NCI-H226 (cell line): ENCODE data around the gene PDE8B.

ENCODE experiments used
- DNase-seq: peaks from one replicate; pipeline ENCODE4 v3.0.0-alpha.2; 2015

Gene PDE8B

GRCh38 chr5:77231471-77232138 lies 21.1 kb downstream of the PDE8B start:
- DNase-seq = no peak

GRCh38 chr5:77232574-77233358 lies 22.3 kb downstream of the PDE8B start:
- no peak for DNase-seq

- DNase-seq = no peak
Measured at GRCh38 chr5:77235846-77236721, 25.6 kb downstream of the PDE8B start.

- no peak for DNase-seq
Measured at GRCh38 chr5:77239126-77239741, 28.8 kb downstream of the PDE8B start.

- no peak for DNase-seq
Measured at GRCh38 chr5:77241444-77241843, 31.0 kb downstream of the PDE8B start.

GRCh38 chr5:77249475-77249874 lies 39.0 kb downstream of the PDE8B start:
- DNase-seq = no peak

GRCh38 chr5:77250021-77250420 lies 39.5 kb downstream of the PDE8B start:
- DNase-seq = no peak

GRCh38 chr5:77251921-77252320 lies 41.4 kb downstream of the PDE8B start:
- no peak for DNase-seq

- DNase-seq = no peak
Measured at GRCh38 chr5:77255617-77256016, 45.1 kb downstream of the PDE8B start.

GRCh38 chr5:77256406-77256805 lies 45.9 kb downstream of the PDE8B start:
- no peak for DNase-seq

- no peak for DNase-seq
Measured at GRCh38 chr5:77258652-77259051, 48.2 kb downstream of the PDE8B start.

- no peak for DNase-seq
Measured at GRCh38 chr5:77259476-77259875, 49.0 kb downstream of the PDE8B start.

GRCh38 chr5:77262697-77263096 lies 52.2 kb downstream of the PDE8B start:
- DNase-seq = no peak

GRCh38 chr5:77266291-77266690 lies 55.8 kb downstream of the PDE8B start:
- no peak for DNase-seq

- DNase-seq = no peak
Measured at GRCh38 chr5:77267496-77267895, 57.0 kb downstream of the PDE8B start.

- no peak for DNase-seq
Measured at GRCh38 chr5:77272206-77272605, 61.7 kb downstream of the PDE8B start.

- no peak for DNase-seq
Measured at GRCh38 chr5:77277759-77278158, 67.3 kb downstream of the PDE8B start.

- DNase-seq = no peak
Measured at GRCh38 chr5:77280036-77280435, 69.6 kb downstream of the PDE8B start.

GRCh38 chr5:77281969-77282336 lies 71.5 kb downstream of the PDE8B start:
- no peak for DNase-seq

- peak; percentile 46 for DNase-seq
Measured at GRCh38 chr5:77282337-77283027, 72.0 kb downstream of the PDE8B start.

- no peak for DNase-seq
Measured at GRCh38 chr5:77285251-77285841, 74.9 kb downstream of the PDE8B start.
